HEK293T (cell line): ENCODE data around the gene GATAD2B.

Experiments used
- ARNT ChIP-seq: fragments of 450-650 bp; IDR thresholded peaks from 2 replicates; pipeline ENCODE4 v1.6.1; 2017; ENCODE audit warnings: mild to moderate bottlenecking
- BHLHE40 ChIP-seq: fragments of 450-650 bp; IDR thresholded peaks from 2 replicates; pipeline ENCODE4 v1.6.1; 2016; ENCODE audit warnings: mild to moderate bottlenecking, moderate library complexity, borderline replicate concordance
- CTBP1 ChIP-seq: fragments of 450-650 bp; IDR thresholded peaks from 2 replicates; pipeline ENCODE4 v1.6.1; 2016; ENCODE audit warnings: borderline replicate concordance
- ELF4 ChIP-seq: fragments of 450-650 bp; IDR thresholded peaks from 2 replicates; pipeline ENCODE4 v1.6.1; 2017; ENCODE audit warnings: antibody characterized with exemption
- FOXA1 ChIP-seq: fragments of 450-650 bp; IDR thresholded peaks from 2 replicates; pipeline ENCODE4 v1.6.1; 2016; ENCODE audit warnings: mild to moderate bottlenecking
- FOXK2 ChIP-seq: fragments of 450-650 bp; IDR thresholded peaks from 2 replicates; pipeline ENCODE4 v1.6.1; 2016; ENCODE audit warnings: mild to moderate bottlenecking
- FOXM1 ChIP-seq: fragments of 450-650 bp; IDR thresholded peaks from 2 replicates; pipeline ENCODE4 v1.6.1; 2017; ENCODE audit warnings: mild to moderate bottlenecking, borderline replicate concordance
- LEF1 ChIP-seq: fragments of 450-650 bp; IDR thresholded peaks from 2 replicates; pipeline ENCODE4 v1.6.1; 2017; ENCODE audit warnings: mild to moderate bottlenecking, borderline replicate concordance
- NFRKB ChIP-seq: fragments of 450-650 bp; IDR thresholded peaks from 2 replicates; pipeline ENCODE4 v1.6.1; 2016; ENCODE audit warnings: mild to moderate bottlenecking, moderate library complexity
- SP1 ChIP-seq: fragments of 450-650 bp; IDR thresholded peaks from 2 replicates; pipeline ENCODE4 v1.6.1; 2017
- TARDBP ChIP-seq: fragments of 450-650 bp; IDR thresholded peaks from 2 replicates; pipeline ENCODE4 v1.6.1; 2016
- ZNF384 ChIP-seq: fragments of 450-650 bp; IDR thresholded peaks from 2 replicates; pipeline ENCODE4 v1.6.1; 2016
- TF ChIP-seq, protein P1 (sequence below): fragments of 450-650 bp; IDR thresholded peaks from 2 replicates; pipeline ENCODE4 v1.6.1; 2016

DNA sequence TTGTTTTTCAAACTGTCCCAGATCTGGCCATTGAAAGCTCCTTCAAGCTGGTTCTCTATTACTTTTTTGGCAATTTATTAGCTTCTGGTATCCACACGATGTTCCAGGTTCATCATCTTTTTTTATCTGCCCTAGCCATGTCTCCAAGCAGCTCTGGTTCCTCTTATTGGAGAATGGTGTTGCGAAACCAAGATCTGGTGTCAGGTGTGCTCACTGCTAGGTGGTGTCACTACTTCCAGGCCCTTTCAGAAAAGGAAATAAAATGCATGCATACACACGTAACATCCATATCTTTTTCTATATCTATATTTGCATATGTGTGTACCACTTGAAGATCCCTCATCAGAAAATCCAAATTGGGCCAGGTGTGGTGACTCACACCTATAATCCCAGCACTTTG is 53.3 kb downstream of the GATAD2B start:
- TF ChIP-seq NFRKB (no peak), FOXA1 (no peak), FOXM1 (no peak), LEF1 (no peak), FOXK2 (no peak), SP1 (no peak), BHLHE40 (no peak), CTBP1 (no peak), ZNF384 (no peak), TARDBP (no peak), ELF4 (no peak), ARNT (no peak)
- TF ChIP-seq, protein P1, sequence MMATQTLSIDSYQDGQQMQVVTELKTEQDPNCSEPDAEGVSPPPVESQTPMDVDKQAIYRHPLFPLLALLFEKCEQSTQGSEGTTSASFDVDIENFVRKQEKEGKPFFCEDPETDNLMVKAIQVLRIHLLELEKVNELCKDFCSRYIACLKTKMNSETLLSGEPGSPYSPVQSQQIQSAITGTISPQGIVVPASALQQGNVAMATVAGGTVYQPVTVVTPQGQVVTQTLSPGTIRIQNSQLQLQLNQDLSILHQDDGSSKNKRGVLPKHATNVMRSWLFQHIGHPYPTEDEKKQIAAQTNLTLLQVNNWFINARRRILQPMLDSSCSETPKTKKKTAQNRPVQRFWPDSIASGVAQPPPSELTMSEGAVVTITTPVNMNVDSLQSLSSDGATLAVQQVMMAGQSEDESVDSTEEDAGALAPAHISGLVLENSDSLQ = no peak
